Heart left ventricle (tissue), 13 donors: ENCODE measurements around the gene CDC42SE1.
A peak's percentile ranks its signal among the peaks of the same experiment; 100 is the strongest.

Source experiments
- CTCF ChIP-seq, 12 donors: fragments of 200-600 bp; sonication (generic) in 4 of 12; IDR thresholded peaks; one replicate each; pipeline versions ENCODE4 v1.5.0 to v1.8.0; 2018 to 2022; ENCODE audit warnings: antibody characterized with exemption in 12 of 12, mild to moderate bottlenecking in 5 of 12
- POLR2A ChIP-seq, 2 donors: fragments of 450-650 bp; IDR thresholded peaks; one replicate each; pipeline ENCODE4 v1.6.1; 2017; ENCODE audit warnings: antibody characterized with exemption in 2 of 2, mild to moderate bottlenecking in 2 of 2, moderate library complexity in 2 of 2
- donor health status: ischemic (EF 13 %, LVEDD 7.1; RV severe dilation, severe dysfunction).
- donor health status: DM: no; HTN: yes; CAD: no.
- donor health status: DM: no; HTN: no; CAD: no.
- donor health status: ischemic (EF 25% LVEDD 6.9; RV normal size, moderate dysfunction).
- donor health status: ischemic (EF 25% LVEDD 5.7; RV mildly dilated, moderate dysfunction).
- donor health status: ischemic (EF 35%, LVEDD 5.7; RV mildly dilated, moderate dysfunction).
- donor health status: nonischemic (EF 11% LVEDD 7.7; RV severe dilation, severe dysfunction).
- donor health status: DM: yes; HTN: yes; CAD: no.
- donor health status: PGD.
- donor health status: ischemic (EF 29% LVEDD 5.4; RV normal size, mild dysfunction).
- donor health status: nonischemic (EF 23%, LVEDD 6.1; RV moderate dilation, normal function).

- TF ChIP-seq CTCF (IDR thresholded peaks at IDR 0.05) = peak; percentile 63 to 84 (median 77)
- TF ChIP-seq POLR2A (IDR thresholded peaks at IDR 0.05) = no peak
Measured at GRCh38 chr1:151024540-151025146, 34.8 kb downstream of the CDC42SE1 start.
